ENCODE measurements around the gene TRIM41. TPM values are rescaled to one million over a fixed set of nuclear protein-coding genes. Genes with fewer than 3 reads are reported as not detected.
A peak's percentile ranks its signal among the peaks of the same experiment; 100 is the strongest.
"Not testable (repeated sequence)": the region's sequence is repeated elsewhere in the genome, so short reads cannot be mapped to it uniquely, and the experiment has no call there.

The TRIM41 gene
- total RNA-seq, 1 experiment from 2014 or later = 28.7 TPM

- TF ChIP-seq, protein P1, sequence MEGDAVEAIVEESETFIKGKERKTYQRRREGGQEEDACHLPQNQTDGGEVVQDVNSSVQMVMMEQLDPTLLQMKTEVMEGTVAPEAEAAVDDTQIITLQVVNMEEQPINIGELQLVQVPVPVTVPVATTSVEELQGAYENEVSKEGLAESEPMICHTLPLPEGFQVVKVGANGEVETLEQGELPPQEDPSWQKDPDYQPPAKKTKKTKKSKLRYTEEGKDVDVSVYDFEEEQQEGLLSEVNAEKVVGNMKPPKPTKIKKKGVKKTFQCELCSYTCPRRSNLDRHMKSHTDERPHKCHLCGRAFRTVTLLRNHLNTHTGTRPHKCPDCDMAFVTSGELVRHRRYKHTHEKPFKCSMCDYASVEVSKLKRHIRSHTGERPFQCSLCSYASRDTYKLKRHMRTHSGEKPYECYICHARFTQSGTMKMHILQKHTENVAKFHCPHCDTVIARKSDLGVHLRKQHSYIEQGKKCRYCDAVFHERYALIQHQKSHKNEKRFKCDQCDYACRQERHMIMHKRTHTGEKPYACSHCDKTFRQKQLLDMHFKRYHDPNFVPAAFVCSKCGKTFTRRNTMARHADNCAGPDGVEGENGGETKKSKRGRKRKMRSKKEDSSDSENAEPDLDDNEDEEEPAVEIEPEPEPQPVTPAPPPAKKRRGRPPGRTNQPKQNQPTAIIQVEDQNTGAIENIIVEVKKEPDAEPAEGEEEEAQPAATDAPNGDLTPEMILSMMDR (IDR thresholded peaks at IDR 0.05; ENCODE audit: insufficient read depth in 1 of 2, low read depth in 1 of 2, low read length in 1 of 2, severe bottlenecking in 1 of 2, unreplicated experiment in 1 of 2) = no peak
- CTCF ChIA-PET = interaction anchor here (0.6 to 3.3 kb wide), 5 partner anchors 10 to 45 kb away, joined by 3 to 12 read pairs (median 5); no protein-coding TSS in a partner anchor
- Mint-ChIP-seq H3K36me3 (ENCODE audit: insufficient read depth, unreplicated experiment) (peaks cover 35% of the 10 kb centered on the region), H3K27ac (ENCODE audit: unreplicated experiment) (peak overlapping the region; percentile 91), H3K4me1 (ENCODE audit: low read depth, unreplicated experiment) (peaks cover 28% of the 10 kb centered on the region), H3K27me3 (ENCODE audit: insufficient read depth, unreplicated experiment) (peaks cover 15% of the 10 kb centered on the region), H3K9me3 (ENCODE audit: unreplicated experiment) (no peaks in the 10 kb centered on the region), H3K4me3 (ENCODE audit: unreplicated experiment) (peak overlapping the region; percentile 82)
- BruUV-seq (replicated peaks) = no TSS peak
- Histone ChIP-seq H3K36me3 (ENCODE audit: control insufficient read depth, insufficient read depth, low read length) (no peaks in the 10 kb centered on the region), H3K27me3 (replicated peaks; ENCODE audit: control insufficient read depth, insufficient read depth, low read length) (no peaks in the 10 kb centered on the region), H3K9me3 (no peaks in the 10 kb centered on the region), H3K4me1 (no peaks in the 10 kb centered on the region), H3K4me3 (ENCODE audit: low read depth, low read length) (peak overlapping the region; percentile 50)
- POLR2A ChIA-PET = interaction anchor here (0.6 to 1.5 kb wide), 8 partner anchors 16 to 170 kb away, joined by 3 to 15 read pairs (median 6); partner anchors contain the start of gene TRIM41
- intact Hi-C loops (cut with micrococcal nuclease; ENCODE audit: unreplicated experiment) = loop anchor here (1.0 kb wide), 2 partner anchors 11 to 16 kb away; partner anchors contain the start of gene TRIM41
- peak; percentile 87 to 88 for DNase-seq
Observed at GRCh38 chr5:181207214-181207959, 15.7 kb upstream of the TRIM41 start.

DNA sequence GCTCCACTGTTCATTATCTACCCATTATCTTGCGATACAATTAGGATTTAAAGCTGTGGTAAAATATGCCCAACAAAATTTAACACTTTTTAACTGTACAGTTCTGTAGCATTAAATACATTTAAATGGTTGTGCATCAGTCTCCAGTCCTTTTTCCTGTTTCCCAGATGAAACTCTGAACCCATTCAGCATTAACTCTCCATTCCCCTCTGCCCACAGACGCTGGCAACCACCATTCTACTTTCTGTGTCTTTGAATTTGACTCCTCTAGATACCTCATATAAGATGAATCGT lies 15.2 kb upstream of the TRIM41 start:
- no peak for DNase-seq
- Mint-ChIP-seq H3K27ac (ENCODE audit: unreplicated experiment) (peak overlapping the region; percentile 91), H3K9me3 (ENCODE audit: unreplicated experiment) (no peaks in the 10 kb centered on the region), H3K4me3 (ENCODE audit: unreplicated experiment) (peak overlapping the region; percentile 82), H3K36me3 (ENCODE audit: insufficient read depth, unreplicated experiment) (peaks cover 35% of the 10 kb centered on the region), H3K27me3 (ENCODE audit: insufficient read depth, unreplicated experiment) (peaks cover 16% of the 10 kb centered on the region), H3K4me1 (ENCODE audit: low read depth, unreplicated experiment) (peaks cover 28% of the 10 kb centered on the region)
- no TSS peak for BruUV-seq (replicated peaks)
- H3K4me3 ChIP-seq (ENCODE audit: low read depth, low read length) = peak overlapping the region; percentile 3; the same call in 1 of the 2 replicates
- intact Hi-C loops (cut with micrococcal nuclease; ENCODE audit: unreplicated experiment) = loop anchor here (1.0 kb wide), 2 partner anchors 10 to 15 kb away; partner anchors contain the start of gene TRIM41
- ChIA-PET CTCF (interaction anchor here (0.8 to 3.3 kb wide), 4 partner anchors 10 to 35 kb away, joined by 4 to 12 read pairs (median 5); no protein-coding TSS in a partner anchor), POLR2A (interaction anchor here (0.6 to 1.5 kb wide), 5 partner anchors 16 to 170 kb away, joined by 3 to 15 read pairs (median 6); partner anchors contain the start of gene TRIM41)
- TF ChIP-seq, protein P1 (IDR thresholded peaks at IDR 0.05; ENCODE audit: insufficient read depth in 1 of 2, low read depth in 1 of 2, low read length in 1 of 2, severe bottlenecking in 1 of 2, unreplicated experiment in 1 of 2) = no peak
- H3K36me3 ChIP-seq (ENCODE audit: control insufficient read depth, insufficient read depth, low read length) = no peaks in the 10 kb centered on the region
- no peaks in the 10 kb centered on the region for H3K9me3 ChIP-seq
- H3K4me1 ChIP-seq = no peaks in the 10 kb centered on the region
- H3K27me3 ChIP-seq (replicated peaks; ENCODE audit: control insufficient read depth, insufficient read depth, low read length) = no peaks in the 10 kb centered on the region

DNA sequence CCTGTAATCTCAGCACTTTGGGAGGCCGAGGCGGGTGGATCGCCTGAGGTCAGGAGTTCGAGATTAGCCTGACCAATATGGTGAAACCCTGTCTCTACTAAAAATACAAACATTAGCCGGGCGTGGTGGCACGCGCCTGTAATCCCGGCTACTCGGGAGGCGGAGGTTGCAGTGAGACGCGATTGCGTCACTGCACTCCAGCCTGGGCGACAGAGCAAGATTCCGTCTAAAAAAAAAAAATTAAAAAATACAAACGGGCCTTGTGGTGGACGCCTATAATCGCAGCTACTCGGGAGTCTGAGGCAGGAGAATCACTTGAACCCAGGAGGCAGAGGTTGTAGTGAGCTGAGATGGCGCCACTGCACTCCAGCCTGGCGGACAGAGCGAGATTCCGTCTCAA lies 14.1 kb upstream of the TRIM41 start:
- H3K27me3 ChIP-seq (replicated peaks; ENCODE audit: control insufficient read depth, insufficient read depth, low read length); DNase-seq; H3K4me3 ChIP-seq (ENCODE audit: low read depth, low read length); CTCF ChIA-PET; H3K9me3 ChIP-seq; BruUV-seq (replicated peaks); H3K4me1 ChIP-seq; H3K27ac Mint-ChIP-seq (ENCODE audit: unreplicated experiment); POLR2A ChIA-PET; H3K4me3 Mint-ChIP-seq (ENCODE audit: unreplicated experiment); intact Hi-C loops (cut with micrococcal nuclease; ENCODE audit: unreplicated experiment); H3K36me3 ChIP-seq (ENCODE audit: control insufficient read depth, insufficient read depth, low read length); H3K9me3 Mint-ChIP-seq (ENCODE audit: unreplicated experiment): not testable (repeated sequence)
- peaks cover 20% of the 10 kb centered on the region for H3K27me3 Mint-ChIP-seq (ENCODE audit: insufficient read depth, unreplicated experiment)
- H3K36me3 Mint-ChIP-seq (ENCODE audit: insufficient read depth, unreplicated experiment) = peaks cover 33% of the 10 kb centered on the region
- H3K4me1 Mint-ChIP-seq (ENCODE audit: low read depth, unreplicated experiment) = peaks cover 28% of the 10 kb centered on the region

DNA sequence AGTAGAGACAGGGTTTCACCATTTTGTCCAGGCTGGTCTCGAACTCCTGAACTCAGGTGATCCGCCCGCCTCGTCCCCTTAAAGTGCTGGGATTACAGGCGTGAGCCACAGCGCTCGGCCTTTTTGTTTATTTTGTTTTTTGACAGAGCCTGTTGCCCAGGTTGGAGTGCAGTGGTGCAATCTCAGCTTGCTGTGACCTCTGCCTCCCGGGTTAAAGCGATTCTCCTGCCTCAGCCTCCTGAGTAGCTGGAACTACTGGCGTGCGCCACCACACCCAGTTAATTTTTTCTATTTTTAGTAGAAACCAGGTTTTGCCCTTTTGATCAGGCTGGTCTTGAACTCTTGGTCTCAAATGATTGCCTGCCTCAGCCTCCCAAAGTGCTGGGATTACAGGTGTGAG lies 12.9 kb upstream of the TRIM41 start:
- POLR2A ChIA-PET; H3K27me3 ChIP-seq (replicated peaks; ENCODE audit: control insufficient read depth, insufficient read depth, low read length); CTCF ChIA-PET; H3K4me3 ChIP-seq (ENCODE audit: low read depth, low read length); intact Hi-C loops (cut with micrococcal nuclease; ENCODE audit: unreplicated experiment); H3K9me3 Mint-ChIP-seq (ENCODE audit: unreplicated experiment); DNase-seq; H3K36me3 ChIP-seq (ENCODE audit: control insufficient read depth, insufficient read depth, low read length); H3K27ac Mint-ChIP-seq (ENCODE audit: unreplicated experiment); BruUV-seq (replicated peaks); H3K4me3 Mint-ChIP-seq (ENCODE audit: unreplicated experiment); H3K4me1 ChIP-seq; H3K9me3 ChIP-seq: not testable (repeated sequence)
- Mint-ChIP-seq H3K36me3 (ENCODE audit: insufficient read depth, unreplicated experiment) (peaks cover 30% of the 10 kb centered on the region), H3K4me1 (ENCODE audit: low read depth, unreplicated experiment) (peaks cover 28% of the 10 kb centered on the region), H3K27me3 (ENCODE audit: insufficient read depth, unreplicated experiment) (peaks cover 20% of the 10 kb centered on the region)

GRCh38 chr5:181210698-181211097 lies 12.4 kb upstream of the TRIM41 start:
- peaks cover 19% of the 10 kb centered on the region for H3K27me3 Mint-ChIP-seq (ENCODE audit: insufficient read depth, unreplicated experiment)

More at GRCh38 chr5:181210698-181211097, 12.4 kb upstream of the TRIM41 start:
- H3K9me3 Mint-ChIP-seq (ENCODE audit: unreplicated experiment); H3K4me3 Mint-ChIP-seq (ENCODE audit: unreplicated experiment); H3K9me3 ChIP-seq; BruUV-seq (replicated peaks); H3K27ac Mint-ChIP-seq (ENCODE audit: unreplicated experiment); H3K4me1 ChIP-seq; H3K4me3 ChIP-seq (ENCODE audit: low read depth, low read length); H3K27me3 ChIP-seq (replicated peaks; ENCODE audit: control insufficient read depth, insufficient read depth, low read length); H3K36me3 ChIP-seq (ENCODE audit: control insufficient read depth, insufficient read depth, low read length); POLR2A ChIA-PET; DNase-seq; intact Hi-C loops (cut with micrococcal nuclease; ENCODE audit: unreplicated experiment): not testable (repeated sequence)
- peaks cover 28% of the 10 kb centered on the region for H3K36me3 Mint-ChIP-seq (ENCODE audit: insufficient read depth, unreplicated experiment)
- peaks cover 26% of the 10 kb centered on the region for H3K4me1 Mint-ChIP-seq (ENCODE audit: low read depth, unreplicated experiment)
- CTCF ChIA-PET = interaction anchor here (0.7 kb wide), 1 partner anchor 12 kb away, joined by 3 read pairs; the partner anchor contains the start of gene TRIM41
